Upper lobe of left lung (tissue), 6 donors: ENCODE data around the gene SUMF1. TPM values are rescaled to one million over a fixed set of nuclear protein-coding genes. Genes with fewer than 3 reads are reported as not detected.

ENCODE experiments used
- ATAC-seq, 2 donors: fragments of 200-7000 bp; cut with Tn5 transposase; one replicate each; pipeline ENCODE4 v1.9.1; 2022; ENCODE audit warnings: mild to moderate bottlenecking in 2 of 2, moderate library complexity in 2 of 2; ENCODE audit not compliant: low FRiP score in 2 of 2
- DNase-seq, 2 donors: peaks; one replicate each; pipeline ENCODE4 v3.0.0-alpha.2; 2019 to 2020
- H3K27ac ChIP-seq, 4 donors: fragments of 200-600 bp; sonication (generic); one replicate each; pipeline ENCODE4 v1.5.1; 2016 to 2019
- H3K27me3 ChIP-seq, 4 donors: fragments of 200-600 bp; sonication (generic); one replicate each; pipeline ENCODE4 v1.5.1; 2017 to 2019
- H3K36me3 ChIP-seq, 4 donors: fragments of 200-600 bp; sonication (generic); one replicate each; pipeline ENCODE4 v1.5.1; 2016 to 2019
- H3K4me1 ChIP-seq, 4 donors: fragments of 200-600 bp; sonication (generic); one replicate each; pipeline ENCODE4 v1.5.1; 2018 to 2019
- H3K4me3 ChIP-seq, 4 donors: fragments of 200-600 bp; sonication (generic); one replicate each; pipeline ENCODE4 v1.5.1; 2017 to 2019; ENCODE audit warnings: mild to moderate bottlenecking in 2 of 4, moderate library complexity in 1 of 4
- H3K9me3 ChIP-seq, 4 donors: fragments of 200-600 bp; sonication (generic); one replicate each; pipeline ENCODE4 v1.5.1; 2018 to 2019
- EP300 ChIP-seq, 4 donors: sonication (generic); formaldehyde crosslinking; IDR thresholded peaks; one replicate each; pipeline ENCODE4 v1.5.1; 2017; ENCODE audit warnings: antibody characterized with exemption in 4 of 4, control low read depth in 2 of 4
- POLR2A ChIP-seq, 4 donors: fragments of 450-650 bp; IDR thresholded peaks; one replicate each; pipeline ENCODE4 v1.5.1; 2016 to 2017; ENCODE audit warnings: antibody characterized with exemption in 4 of 4, mild to moderate bottlenecking in 2 of 4
- POLR2AphosphoS5 ChIP-seq, 2 donors: sonication (generic); formaldehyde crosslinking; IDR thresholded peaks; one replicate each; pipeline ENCODE4 v1.5.1; 2017; ENCODE audit warnings: antibody characterized with exemption in 2 of 2
- WGBS, 2 donors: methylation state at CpG; one replicate each; pipeline ENCODE4 v1.1.5; 2017 to 2018; 5-methylcytosine and 5-hydroxymethylcytosine counted together
- total RNA-seq, 6 donors: library from RNA; depleted of rRNA in 4 of 6; stranded (reverse); fragments of >200 nt in 4 of 6; gene quantifications; one replicate each; pipeline versions ENCODE4 v1.1.0 to v1.2.1, GENCODE V29; 2016 to 2021
- TF ChIP-seq, protein P1 (sequence below), 6 experiments: fragments of 450-650 bp in 4 of 6; fragments of 200-600 bp in 2 of 6; sonication (generic) in 2 of 6; IDR thresholded peaks; one replicate each; pipeline ENCODE4 v1.5.1; 2016 to 2019; ENCODE audit warnings: antibody characterized with exemption in 6 of 6
- donor health status: DM: no; HTN: no; CAD: no; lungs with moderate emphysema.
- donor health status: DM: no; HTN: yes; CAD: no; lungs with severe emphysema.

Gene SUMF1
- total RNA-seq, 6 donors from 2014 or later, result 34.5 to 63.0 (median 54.0) TPM

GRCh38 chr3:4467522-4467867 lies 426 bp upstream of the SUMF1 start:
- WGBS, 2 donors, result 71 to 78% methylated on average over 13 of the region's 13 CpGs

DNA sequence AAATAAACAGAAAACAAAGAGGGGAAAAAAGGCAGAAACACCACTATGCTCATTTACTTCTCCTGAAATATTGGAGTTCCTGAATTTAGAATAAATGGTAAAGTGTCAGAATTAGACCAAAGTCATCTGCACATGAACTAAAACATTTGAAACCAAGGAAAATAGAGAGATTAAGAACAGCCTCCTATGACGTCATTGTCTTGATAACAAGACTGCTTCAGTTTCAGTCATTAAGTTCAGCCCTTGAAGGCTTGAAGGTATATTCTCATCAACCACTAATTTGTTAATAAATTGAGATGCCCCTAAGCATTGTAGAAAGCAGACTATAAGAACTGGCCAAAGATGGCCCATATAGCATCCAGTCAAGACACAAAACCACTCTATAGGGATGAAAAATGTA lies 2.5 kb downstream of the SUMF1 start:
- no peaks in the 10 kb centered on the region for H3K27me3 ChIP-seq
- H3K27ac ChIP-seq, result no peak overlapping the region
- DNase-seq (no peak), ATAC-seq (no peak)
- WGBS, 2 donors, result 86 to 92% methylated on average over 1 of the region's 1 CpG
- H3K9me3 ChIP-seq, result no peaks in the 10 kb centered on the region
- H3K4me3 ChIP-seq, result no peak overlapping the region
- no peaks in the 10 kb centered on the region for H3K36me3 ChIP-seq
- peaks cover 11 to 14% (median 13%) of the 10 kb centered on the region in 4 donors for H3K4me1 ChIP-seq
- no peak for TF ChIP-seq POLR2AphosphoS5 (IDR thresholded peaks at IDR 0.05)
- no peak for TF ChIP-seq EP300 (IDR thresholded peaks at IDR 0.05)
- TF ChIP-seq, protein P1, sequence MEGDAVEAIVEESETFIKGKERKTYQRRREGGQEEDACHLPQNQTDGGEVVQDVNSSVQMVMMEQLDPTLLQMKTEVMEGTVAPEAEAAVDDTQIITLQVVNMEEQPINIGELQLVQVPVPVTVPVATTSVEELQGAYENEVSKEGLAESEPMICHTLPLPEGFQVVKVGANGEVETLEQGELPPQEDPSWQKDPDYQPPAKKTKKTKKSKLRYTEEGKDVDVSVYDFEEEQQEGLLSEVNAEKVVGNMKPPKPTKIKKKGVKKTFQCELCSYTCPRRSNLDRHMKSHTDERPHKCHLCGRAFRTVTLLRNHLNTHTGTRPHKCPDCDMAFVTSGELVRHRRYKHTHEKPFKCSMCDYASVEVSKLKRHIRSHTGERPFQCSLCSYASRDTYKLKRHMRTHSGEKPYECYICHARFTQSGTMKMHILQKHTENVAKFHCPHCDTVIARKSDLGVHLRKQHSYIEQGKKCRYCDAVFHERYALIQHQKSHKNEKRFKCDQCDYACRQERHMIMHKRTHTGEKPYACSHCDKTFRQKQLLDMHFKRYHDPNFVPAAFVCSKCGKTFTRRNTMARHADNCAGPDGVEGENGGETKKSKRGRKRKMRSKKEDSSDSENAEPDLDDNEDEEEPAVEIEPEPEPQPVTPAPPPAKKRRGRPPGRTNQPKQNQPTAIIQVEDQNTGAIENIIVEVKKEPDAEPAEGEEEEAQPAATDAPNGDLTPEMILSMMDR (IDR thresholded peaks at IDR 0.05), result no peak
- no peak for TF ChIP-seq POLR2A (IDR thresholded peaks at IDR 0.05)

More at GRCh38 chr3:4467522-4467867, 426 bp upstream of the SUMF1 start:
- DNase-seq, result no peak
- Histone ChIP-seq H3K4me3 (peak overlapping the region in 3 of 4 donors; percentile 61 to 88 (median 82)), H3K9me3 (no peaks in the 10 kb centered on the region), H3K27me3 (no peaks in the 10 kb centered on the region), H3K4me1 (peaks cover 11 to 14% (median 13%) of the 10 kb centered on the region in 4 donors), H3K27ac (peak overlapping the region; percentile 87 to 92 (median 90)), H3K36me3 (no peaks in the 10 kb centered on the region)
- TF ChIP-seq, protein P1 (IDR thresholded peaks at IDR 0.05), result no peak
- TF ChIP-seq EP300 (IDR thresholded peaks at IDR 0.05), result no peak
- TF ChIP-seq POLR2A (IDR thresholded peaks at IDR 0.05), result no peak
- no peak for TF ChIP-seq POLR2AphosphoS5 (IDR thresholded peaks at IDR 0.05)
- no peak for ATAC-seq

- TF ChIP-seq EP300 (IDR thresholded peaks at IDR 0.05) (no peak), POLR2AphosphoS5 (IDR thresholded peaks at IDR 0.05) (no peak), POLR2A (IDR thresholded peaks at IDR 0.05) (no peak)
- TF ChIP-seq, protein P1 (IDR thresholded peaks at IDR 0.05), result no peak
- Histone ChIP-seq H3K4me3 (no peak overlapping the region), H3K4me1 (peaks cover 10 to 13% (median 11%) of the 10 kb centered on the region in 4 donors), H3K27me3 (no peaks in the 10 kb centered on the region), H3K36me3 (no peaks in the 10 kb centered on the region), H3K9me3 (no peaks in the 10 kb centered on the region), H3K27ac (peak overlapping the region in 1 of 4 donors; percentile 1)
- ATAC-seq (no peak), DNase-seq (no peak)
- WGBS, 2 donors, result 77 to 87% methylated on average over 3 of the region's 3 CpGs
Observed at GRCh38 chr3:4462369-4463040, 4.6 kb downstream of the SUMF1 start.

DNA sequence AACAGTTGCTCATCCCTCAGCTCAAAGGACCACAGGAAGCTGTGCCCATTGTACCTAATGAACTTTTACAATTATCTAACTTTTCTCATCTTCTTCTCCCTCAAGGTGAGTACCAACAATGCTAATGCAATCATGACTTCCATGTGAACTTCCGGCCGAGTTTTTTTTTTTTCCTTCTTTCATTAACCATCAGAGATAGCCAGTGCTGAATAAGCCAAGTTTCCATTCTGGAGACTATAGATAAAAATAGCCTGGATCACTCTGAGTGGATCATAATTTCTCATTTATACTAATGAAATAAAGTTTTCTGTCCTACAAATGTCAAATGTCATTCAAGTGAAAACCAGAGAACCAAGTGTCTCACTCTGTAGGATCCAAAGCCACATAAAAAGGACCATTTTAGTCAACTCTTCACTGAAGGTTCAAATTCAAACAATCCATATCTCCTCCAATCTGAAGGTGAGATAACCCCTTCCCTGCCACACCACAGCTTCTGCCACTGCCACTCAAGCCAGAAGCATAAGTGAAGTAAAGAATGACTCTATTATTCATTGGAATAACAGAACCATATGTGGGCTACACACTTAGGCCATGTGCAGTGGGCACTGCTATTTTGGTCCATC lies 5.5 kb downstream of the SUMF1 start:
- 79 to 84% methylated on average over 2 of the region's 2 CpGs for WGBS, 2 donors
- Histone ChIP-seq H3K4me3 (no peak overlapping the region), H3K27me3 (no peaks in the 10 kb centered on the region), H3K36me3 (no peaks in the 10 kb centered on the region), H3K4me1 (peaks cover 7 to 11% (median 8%) of the 10 kb centered on the region in 4 donors), H3K9me3 (no peaks in the 10 kb centered on the region), H3K27ac (peak overlapping the region in 1 of 4 donors; percentile 1)
- DNase-seq (no peak), ATAC-seq (no peak)
- no peak for TF ChIP-seq POLR2AphosphoS5 (IDR thresholded peaks at IDR 0.05)
- TF ChIP-seq POLR2A (IDR thresholded peaks at IDR 0.05), result no peak
- TF ChIP-seq, protein P1 (IDR thresholded peaks at IDR 0.05), result no peak
- TF ChIP-seq EP300 (IDR thresholded peaks at IDR 0.05), result no peak
